Urinary bladder (tissue), 4 donors: Measurements from ENCODE around the gene SMYD3. TPM values are rescaled to one million over a fixed set of nuclear protein-coding genes. Genes with fewer than 3 reads are reported as not detected.
A peak's percentile ranks its signal among the peaks of the same experiment; 100 is the strongest.
"Not testable (repeated sequence)": the region's sequence is repeated elsewhere in the genome, so short reads cannot be mapped to it uniquely, and the experiment has no call there.

ENCODE experiments used
- DNase-seq: peaks from one replicate; pipeline ENCODE4 v3.0.0-alpha.2; 2015; ENCODE audit errors: extremely low spot score
- H3K27ac ChIP-seq: one replicate; pipeline ENCODE4 v1.5.1; 2013; ENCODE audit warnings: low read depth, mild to moderate bottlenecking, moderate library complexity
- H3K36me3 ChIP-seq: one replicate; pipeline ENCODE4 v1.6.1; 2013; ENCODE audit warnings: mild to moderate bottlenecking, moderate library complexity; ENCODE audit not compliant: insufficient read depth
- H3K4me1 ChIP-seq: one replicate; pipeline ENCODE4 v1.6.1; 2013; ENCODE audit warnings: mild to moderate bottlenecking, moderate library complexity; ENCODE audit not compliant: insufficient read depth
- H3K4me3 ChIP-seq: one replicate; pipeline ENCODE4 v1.5.1; 2013; ENCODE audit warnings: low read depth, low read length
- WGBS: extraction: QIAGEN DNeasy Blood & Tissue Kit; methylation state at CpG from one replicate; pipeline ENCODE4 v1.1.7; 2013; 5-methylcytosine and 5-hydroxymethylcytosine counted together
- polyA plus RNA-seq: library from polyadenylated mRNA; stranded (reverse); fragments of 200-250 nt; gene quantifications from one replicate; pipeline ENCODE4 v1.2.3, GENCODE V29; 2013
- total RNA-seq: library from RNA; depleted of rRNA; stranded (reverse); fragments of >200 nt; gene quantifications from one replicate; pipeline ENCODE4 v1.2.3, GENCODE V29; 2014
- donor health status: healthy with polysubstance abuse.
- donor health status: healthy.

SMYD3 gene
- total and polyA plus RNA-seq, 2 donors: 18.2 to 44.6 TPM

DNA sequence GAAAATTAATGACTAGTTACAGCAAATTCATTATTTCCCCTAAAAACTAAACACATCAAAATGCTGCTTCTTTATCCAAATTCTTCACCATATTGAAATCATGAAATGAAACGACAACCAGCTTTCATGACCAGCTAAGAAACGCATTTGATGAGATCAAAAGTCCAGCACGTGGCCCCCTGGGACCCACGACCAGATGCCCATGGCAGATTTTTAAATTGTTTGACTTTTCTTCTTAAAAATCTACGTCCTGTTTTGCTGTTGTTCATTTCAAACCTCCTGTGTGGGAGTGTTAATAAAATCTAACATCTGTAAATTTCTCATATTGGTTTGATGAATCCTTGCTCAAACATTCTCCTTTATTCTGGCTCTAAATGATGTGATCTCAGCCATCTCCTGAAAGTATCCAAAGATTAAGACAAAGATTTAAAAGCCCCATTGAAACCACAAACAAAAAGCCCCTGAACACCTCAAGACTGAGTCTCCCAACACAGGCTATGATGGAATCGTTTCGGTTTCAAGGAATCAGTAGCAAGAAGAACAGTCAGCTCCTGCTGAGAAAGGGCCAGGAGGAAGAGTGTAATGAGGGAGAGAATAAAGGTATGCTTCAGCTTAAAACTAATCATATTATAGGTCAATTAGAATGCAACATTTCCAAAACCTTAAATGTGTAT is 523.6 kb downstream of the SMYD3 start:
- H3K27ac ChIP-seq: no peak overlapping the region
- H3K36me3 ChIP-seq: no peaks in the 10 kb centered on the region
- H3K4me1 ChIP-seq: no peaks in the 10 kb centered on the region
- DNase-seq: no peak
- H3K4me3 ChIP-seq: no peak overlapping the region
- WGBS: 84% methylated on average over 7 of the region's 7 CpGs

DNA sequence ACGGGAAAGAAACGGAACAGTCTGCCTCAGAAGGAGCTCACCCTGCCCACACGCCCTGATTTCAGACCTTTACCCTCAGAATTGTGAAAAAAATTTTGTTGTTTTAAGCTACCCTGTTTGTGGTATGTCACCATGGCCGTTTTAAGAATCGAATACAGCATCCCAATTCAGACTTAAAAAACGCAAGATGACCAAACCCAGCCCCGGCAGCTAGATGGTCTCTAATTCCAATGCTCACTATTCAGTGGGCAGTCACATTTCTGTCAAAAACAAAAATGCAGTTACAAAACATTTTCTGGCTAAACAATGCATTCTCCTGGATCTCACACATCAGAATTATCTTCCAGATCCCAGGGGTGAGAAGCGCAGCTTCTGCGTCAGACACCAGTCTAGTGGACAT is 527.5 kb downstream of the SMYD3 start:
- Histone ChIP-seq H3K36me3 (no peaks in the 10 kb centered on the region), H3K4me1 (no peaks in the 10 kb centered on the region), H3K27ac (no peak overlapping the region), H3K4me3 (no peak overlapping the region)
- 96% methylated on average over 9 of the region's 9 CpGs for WGBS
- DNase-seq: no peak

DNA sequence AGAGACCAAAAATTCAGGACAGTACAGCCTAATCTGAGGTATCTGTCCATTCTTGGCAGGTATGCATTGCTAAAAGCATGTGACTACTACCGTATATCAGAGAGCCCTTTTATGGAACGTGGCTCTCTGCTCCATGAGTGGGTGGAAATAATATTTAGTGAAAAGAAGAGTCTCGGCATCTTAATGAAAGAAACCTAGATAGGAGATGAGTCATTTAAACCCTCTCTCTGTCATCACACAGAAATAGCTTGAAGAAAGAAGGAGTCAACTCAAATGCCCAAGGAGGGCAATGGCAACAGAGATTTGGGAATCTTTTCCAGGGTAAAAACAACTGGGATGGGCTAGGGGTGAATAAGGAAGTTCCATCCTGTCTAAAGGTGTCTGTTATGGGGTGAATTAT is 528.2 kb downstream of the SMYD3 start:
- H3K27ac ChIP-seq: no peak overlapping the region
- no peaks in the 10 kb centered on the region for H3K4me1 ChIP-seq
- H3K36me3 ChIP-seq: no peaks in the 10 kb centered on the region
- 74% methylated on average over 3 of the region's 3 CpGs for WGBS
- no peak overlapping the region for H3K4me3 ChIP-seq
- DNase-seq: no peak

DNA sequence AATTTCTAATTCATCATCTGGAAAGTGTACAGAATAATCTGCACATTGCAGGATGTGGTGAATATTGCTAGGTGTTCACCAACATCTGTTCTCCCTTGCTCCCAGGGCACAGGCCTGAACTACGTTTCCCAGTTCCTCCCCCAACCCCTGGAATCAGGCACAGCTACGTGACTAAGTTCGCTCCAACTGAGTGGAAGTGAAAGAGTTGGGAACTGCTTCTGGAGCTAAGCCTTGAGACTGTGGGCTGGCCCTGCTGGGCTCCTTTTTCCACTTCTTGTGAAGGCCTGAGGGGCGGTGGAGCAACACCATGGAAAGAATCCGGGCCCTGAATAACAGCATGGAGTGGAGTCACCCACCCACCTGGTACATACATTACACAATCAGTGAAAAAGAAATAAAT is 534.6 kb downstream of the SMYD3 start:
- Histone ChIP-seq H3K4me1 (no peaks in the 10 kb centered on the region), H3K36me3 (no peaks in the 10 kb centered on the region), H3K4me3 (no peak overlapping the region), H3K27ac (no peak overlapping the region)
- 95% methylated on average over 5 of the region's 5 CpGs for WGBS
- DNase-seq: no peak

DNA sequence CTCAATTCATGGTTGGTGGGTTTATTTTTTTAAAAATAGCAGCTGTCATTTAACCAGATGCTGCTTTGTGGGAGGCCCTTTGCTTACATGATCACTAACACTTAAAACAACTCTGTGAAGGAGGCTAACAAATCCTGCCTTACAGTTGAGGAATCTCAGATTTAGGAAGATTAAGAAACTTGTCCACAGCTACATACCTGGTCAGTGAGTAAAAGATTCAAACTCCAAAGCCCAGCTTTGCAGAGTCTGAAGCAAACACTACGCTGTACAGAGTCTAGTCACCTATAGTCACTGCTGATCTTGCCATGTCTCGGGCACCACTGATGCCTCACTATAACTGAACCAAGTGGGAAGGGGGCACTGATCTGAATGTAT is 535.4 kb downstream of the SMYD3 start:
- no peak for DNase-seq
- Histone ChIP-seq H3K36me3 (no peaks in the 10 kb centered on the region), H3K4me1 (no peaks in the 10 kb centered on the region), H3K27ac (no peak overlapping the region), H3K4me3 (no peak overlapping the region)
- WGBS: 90% methylated on average over 2 of the region's 2 CpGs

DNA sequence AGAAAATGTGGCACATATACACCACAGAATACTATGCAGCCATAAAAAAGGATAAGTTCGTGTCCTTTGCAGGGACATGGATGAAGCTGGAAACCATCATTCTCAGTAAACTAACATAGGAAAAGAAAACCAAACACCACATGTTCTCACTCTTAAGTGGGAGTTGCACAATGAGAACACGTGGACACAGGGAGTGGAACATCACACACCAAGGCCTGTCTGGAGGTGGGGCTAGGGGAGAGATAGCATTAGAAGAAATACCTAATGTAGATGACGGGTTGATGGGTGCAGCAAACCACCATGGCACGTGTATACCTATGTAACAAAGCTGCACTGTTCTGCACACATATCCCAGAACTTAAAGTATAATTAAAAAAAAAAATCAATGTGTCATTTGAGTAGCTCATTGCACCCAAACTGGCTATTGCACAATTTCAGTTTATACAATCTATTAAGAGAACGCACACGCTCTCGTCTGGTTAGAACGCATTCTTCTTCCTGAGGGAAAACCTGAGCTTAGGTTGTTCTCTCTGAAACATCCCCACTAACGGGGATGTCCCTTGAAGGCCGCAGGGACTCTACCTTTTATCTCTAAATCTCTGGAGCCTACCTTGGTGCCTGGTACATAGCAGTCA is 535.9 kb downstream of the SMYD3 start:
- not testable (repeated sequence) for DNase-seq, H3K27ac ChIP-seq, H3K36me3 ChIP-seq, H3K4me1 ChIP-seq, H3K4me3 ChIP-seq
- 96% methylated on average over 10 of the region's 10 CpGs for WGBS

DNA sequence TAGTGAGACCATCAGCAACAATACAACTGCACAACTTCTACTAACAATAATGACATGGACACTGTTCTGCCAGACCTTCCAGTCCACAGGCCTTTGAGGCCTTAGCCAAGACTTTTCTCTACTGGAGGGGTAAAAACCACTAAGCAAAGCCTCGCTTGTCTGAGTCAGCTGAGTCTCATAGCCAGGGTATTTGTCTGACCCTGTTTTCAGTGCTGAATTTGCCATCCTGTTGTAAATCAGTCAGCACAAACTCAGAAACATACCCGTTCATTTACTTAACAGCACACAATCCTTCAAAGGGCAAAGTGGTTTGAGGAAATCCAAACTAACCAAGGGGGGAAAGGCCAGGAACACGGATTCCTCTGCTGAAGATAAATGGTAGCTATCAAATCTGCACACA is 537.8 kb downstream of the SMYD3 start:
- WGBS: 31% methylated on average over 3 of the region's 3 CpGs
- Histone ChIP-seq H3K4me1 (no peaks in the 10 kb centered on the region), H3K4me3 (no peak overlapping the region), H3K27ac (no peak overlapping the region), H3K36me3 (no peaks in the 10 kb centered on the region)
- DNase-seq: peak; percentile 25

DNA sequence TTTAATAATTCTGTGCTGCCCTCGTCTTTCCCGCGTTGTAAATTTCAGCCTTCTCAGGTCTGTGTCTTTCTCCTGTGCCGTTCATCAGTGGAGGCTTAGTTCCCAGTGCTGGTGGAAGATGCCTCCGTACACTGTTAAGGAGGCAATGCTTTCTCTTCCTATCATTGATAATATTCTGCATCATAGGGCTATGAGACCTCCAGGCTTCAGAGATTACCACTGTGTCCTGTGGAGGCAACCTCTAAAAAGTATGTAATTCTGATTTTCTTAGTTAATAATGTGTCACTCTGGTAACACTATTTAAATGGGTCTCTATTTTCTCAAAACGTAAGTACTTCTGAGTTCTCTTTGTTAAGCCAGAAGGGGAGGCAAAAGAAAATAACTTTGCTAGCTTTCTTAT is 538.3 kb downstream of the SMYD3 start:
- Histone ChIP-seq H3K4me3 (no peak overlapping the region), H3K4me1 (no peaks in the 10 kb centered on the region), H3K27ac (no peak overlapping the region), H3K36me3 (no peaks in the 10 kb centered on the region)
- DNase-seq: no peak
- WGBS: 87% methylated on average over 6 of the region's 6 CpGs

DNA sequence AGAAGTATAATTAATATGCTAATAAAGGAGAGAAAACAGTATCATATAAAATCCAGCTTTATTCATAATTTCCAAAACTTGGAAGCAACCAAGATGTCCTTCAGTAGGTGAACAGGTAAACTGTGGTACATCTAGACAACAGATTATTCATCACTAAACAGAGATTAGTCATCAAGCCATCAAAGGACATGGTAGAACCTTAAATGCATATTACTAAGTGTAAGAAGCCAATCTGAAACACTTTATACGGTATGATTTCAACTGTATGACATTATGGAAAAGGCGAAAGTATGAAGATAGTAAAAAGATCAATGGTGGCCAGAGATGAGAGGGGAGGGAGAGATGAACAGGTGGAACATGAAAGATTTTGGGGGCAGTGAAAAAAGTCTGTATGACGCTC is 541.7 kb downstream of the SMYD3 start:
- no peaks in the 10 kb centered on the region for H3K4me1 ChIP-seq
- no peaks in the 10 kb centered on the region for H3K36me3 ChIP-seq
- no peak overlapping the region for H3K4me3 ChIP-seq
- no peak overlapping the region for H3K27ac ChIP-seq
- DNase-seq: no peak
- 95% methylated on average over 3 of the region's 3 CpGs for WGBS

DNA sequence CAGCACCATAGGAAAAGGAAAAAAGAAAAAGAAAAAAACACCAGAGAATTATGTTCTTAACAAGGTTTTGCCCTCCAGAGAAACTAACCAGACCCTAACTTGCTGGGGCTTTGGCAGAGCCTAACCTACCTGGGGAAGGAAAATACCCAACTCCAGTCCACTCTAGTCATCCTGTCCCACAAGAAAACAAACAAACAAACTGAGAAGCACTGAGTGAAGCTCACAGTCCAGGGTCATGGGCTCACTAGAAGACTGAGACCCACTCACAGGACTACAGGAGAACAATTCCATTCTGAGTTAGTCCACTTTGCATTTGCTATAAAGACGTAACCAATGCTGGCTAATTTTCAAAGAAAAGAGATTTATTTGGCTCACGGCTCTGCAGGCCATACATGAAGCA is 543.4 kb downstream of the SMYD3 start:
- no peak overlapping the region for H3K27ac ChIP-seq
- H3K4me1 ChIP-seq: no peaks in the 10 kb centered on the region
- no peaks in the 10 kb centered on the region for H3K36me3 ChIP-seq
- no peak overlapping the region for H3K4me3 ChIP-seq
- WGBS: 94% methylated on average over 2 of the region's 2 CpGs
- no peak for DNase-seq

DNA sequence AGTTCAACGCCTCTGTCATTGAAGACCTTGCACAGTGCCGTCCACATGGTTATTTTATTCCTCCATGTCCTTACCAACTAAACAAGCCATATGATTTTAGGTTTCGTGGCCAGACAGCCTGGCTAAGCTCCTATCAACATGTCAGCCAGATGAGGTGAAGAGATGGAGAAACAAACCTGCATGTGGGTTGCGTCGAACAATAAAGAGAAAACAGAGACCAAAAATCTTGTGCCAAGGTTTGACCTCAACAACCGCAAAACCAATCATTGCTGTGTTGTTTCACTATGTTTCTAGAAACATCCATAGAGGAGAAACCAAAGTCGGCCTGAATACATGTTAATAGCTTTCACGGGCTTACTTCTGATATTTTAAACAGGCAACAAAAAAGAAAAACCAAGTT is 544.6 kb downstream of the SMYD3 start:
- Histone ChIP-seq H3K4me3 (no peak overlapping the region), H3K27ac (no peak overlapping the region), H3K36me3 (no peaks in the 10 kb centered on the region), H3K4me1 (no peaks in the 10 kb centered on the region)
- no peak for DNase-seq
- WGBS: 90% methylated on average over 8 of the region's 8 CpGs

DNA sequence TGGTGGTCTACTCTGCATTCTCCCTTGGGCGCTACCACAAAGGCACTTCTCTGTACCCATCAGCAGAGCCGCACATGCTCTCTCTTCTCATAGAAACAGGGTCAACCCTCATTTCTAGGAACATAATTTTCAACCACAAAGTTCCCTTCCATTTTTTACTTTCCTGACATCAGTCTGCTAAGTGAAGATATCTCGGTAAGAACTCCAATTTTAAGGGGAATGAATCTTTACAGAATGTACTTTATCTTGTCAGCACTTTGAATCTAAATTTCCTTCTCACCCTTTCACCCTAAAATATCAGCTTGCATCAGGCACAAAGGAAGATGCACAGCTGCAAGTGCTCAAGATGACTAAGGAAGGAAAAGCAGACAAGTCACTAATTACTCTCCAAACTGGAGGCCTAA is 545.9 kb downstream of the SMYD3 start:
- H3K36me3 ChIP-seq: no peaks in the 10 kb centered on the region
- no peak overlapping the region for H3K4me3 ChIP-seq
- H3K27ac ChIP-seq: no peak overlapping the region
- 81% methylated on average over 3 of the region's 3 CpGs for WGBS
- H3K4me1 ChIP-seq: no peaks in the 10 kb centered on the region
- DNase-seq: no peak

DNA sequence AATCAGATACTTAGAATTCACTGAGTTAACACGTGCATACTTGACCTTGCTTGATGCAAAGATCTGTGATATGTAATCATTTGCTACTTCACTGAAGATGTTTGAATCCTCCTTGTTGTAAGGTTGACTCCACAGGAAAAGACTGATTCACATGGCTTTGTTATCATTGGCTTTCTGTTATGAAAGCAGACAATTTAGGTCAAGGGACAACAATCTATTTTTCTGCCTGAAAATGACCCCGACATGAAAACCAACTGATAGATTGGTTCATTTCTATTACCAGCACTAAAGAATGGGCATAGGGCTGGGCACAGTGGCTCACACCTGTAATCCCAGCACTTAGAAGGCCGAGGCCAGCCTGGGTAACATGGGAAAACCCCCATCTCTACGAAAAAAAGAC is 546.9 kb downstream of the SMYD3 start:
- no peak overlapping the region for H3K4me3 ChIP-seq
- DNase-seq: no peak
- no peak overlapping the region for H3K27ac ChIP-seq
- no peaks in the 10 kb centered on the region for H3K36me3 ChIP-seq
- WGBS: 92% methylated on average over 4 of the region's 4 CpGs
- H3K4me1 ChIP-seq: no peaks in the 10 kb centered on the region

DNA sequence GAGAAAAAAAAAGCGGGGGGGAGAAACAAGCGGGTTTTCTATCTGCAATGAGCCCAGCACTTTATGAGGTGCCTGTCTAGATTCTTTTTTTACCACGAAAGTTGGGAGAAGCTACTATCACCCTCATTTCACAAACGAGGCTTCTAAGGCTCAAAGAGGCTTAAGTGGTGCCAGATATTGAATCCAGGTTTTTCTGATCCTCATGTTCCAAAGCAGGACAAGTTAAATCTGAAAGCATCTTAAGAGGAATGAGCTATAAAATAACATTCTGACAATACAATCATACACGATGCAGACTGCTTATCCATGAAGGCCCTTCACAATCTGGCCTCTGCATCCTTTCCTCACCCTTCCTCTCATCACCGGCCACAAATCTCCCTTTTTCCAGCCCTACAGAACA is 549.1 kb downstream of the SMYD3 start:
- Histone ChIP-seq H3K36me3 (no peaks in the 10 kb centered on the region), H3K27ac (no peak overlapping the region), H3K4me3 (no peak overlapping the region), H3K4me1 (no peaks in the 10 kb centered on the region)
- no peak for DNase-seq
- WGBS: 70% methylated on average over 6 of the region's 6 CpGs

DNA sequence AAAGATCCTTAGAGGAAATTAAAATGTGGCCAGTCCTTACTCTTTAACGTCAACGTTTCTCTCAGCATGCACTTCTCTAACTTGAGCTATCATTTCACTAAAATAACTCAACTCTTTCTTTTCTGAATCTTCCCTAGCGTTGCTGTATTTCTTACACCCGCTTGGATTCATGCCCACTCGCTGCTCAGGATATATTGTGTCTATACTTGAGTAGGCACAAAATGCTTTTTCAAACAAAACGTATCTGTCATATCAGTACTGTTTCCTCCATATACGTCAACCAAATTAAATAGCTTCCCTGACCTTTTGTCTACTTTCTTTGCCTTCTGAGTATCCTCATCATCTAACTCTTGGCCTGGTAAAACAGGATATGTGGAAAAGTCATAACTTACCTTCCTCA is 549.7 kb downstream of the SMYD3 start:
- Histone ChIP-seq H3K4me1 (no peaks in the 10 kb centered on the region), H3K4me3 (no peak overlapping the region), H3K27ac (no peak overlapping the region), H3K36me3 (no peaks in the 10 kb centered on the region)
- no peak for DNase-seq
- 70% methylated on average over 7 of the region's 7 CpGs for WGBS
